Caco-2 (cell line): ENCODE measurements around the gene CYP2S1. TPM values are rescaled to one million over a fixed set of nuclear protein-coding genes. Genes with fewer than 3 reads are reported as not detected.

Experiments used
- BruUV-seq: library from RNA; stranded (reverse); fragments of 400-500 nt; replicated peaks from 2 replicates; lab custom pipeline; 2021; lab: Mats Ljungman, UMichigan
- CTCF ChIA-PET: fragments of 300-600 bp; sonication (Branson Sonifier 250); formaldehyde crosslinking; loops from one replicate; lab custom pipeline; 2022; ENCODE audit warnings: antibody characterized with exemption; lab: Charles Lee
- POLR2A ChIA-PET: fragments of 300-600 bp; sonication (Branson Sonifier 250); formaldehyde crosslinking; loops from one replicate; lab custom pipeline; 2022; ENCODE audit warnings: antibody characterized with exemption; lab: Charles Lee
- DNase-seq, 2 experiments: peaks; one replicate each; pipeline versions ENCODE4 v3.0.0 to v3.0.0-alpha.2; 2020 to 2022
- H3K27me3 ChIP-seq: replicated peaks from 2 replicates; pipeline ENCODE4 v1.6.0; 2011; ENCODE audit warnings: low read length; ENCODE audit not compliant: control insufficient read depth, insufficient read depth
- H3K36me3 ChIP-seq: 2 replicates; pipeline ENCODE4 v1.5.1; 2011; ENCODE audit warnings: low read length; ENCODE audit not compliant: control insufficient read depth, insufficient read depth
- H3K4me1 ChIP-seq: fragments of 250-450 bp; sonication (Bioruptor Pico); 2 replicates; pipeline ENCODE4 v1.5.1; 2020; ENCODE audit warnings: mild to moderate bottlenecking
- H3K4me3 ChIP-seq: 2 replicates; pipeline ENCODE4 v1.5.1; 2011; ENCODE audit warnings: low read depth, mild to moderate bottlenecking, control low read depth, low read length
- H3K9me3 ChIP-seq: fragments of 250-450 bp; sonication (Bioruptor Pico); 2 replicates; pipeline ENCODE4 v1.5.1; 2020; ENCODE audit warnings: mild to moderate bottlenecking, moderate library complexity
- H3K27ac Mint-ChIP-seq: one replicate; pipeline ENCODE4 v1.8.0; 2022; ENCODE audit warnings: mixed read lengths; ENCODE audit not compliant: unreplicated experiment
- H3K27me3 Mint-ChIP-seq: one replicate; pipeline ENCODE4 v1.8.0; 2022; ENCODE audit warnings: mixed read lengths; ENCODE audit not compliant: insufficient read depth, unreplicated experiment
- H3K36me3 Mint-ChIP-seq: one replicate; pipeline ENCODE4 v1.8.0; 2022; ENCODE audit warnings: mild to moderate bottlenecking, mixed read lengths; ENCODE audit not compliant: insufficient read depth, unreplicated experiment
- H3K4me1 Mint-ChIP-seq: one replicate; pipeline ENCODE4 v1.8.0; 2022; ENCODE audit warnings: low read depth, mixed read lengths; ENCODE audit not compliant: unreplicated experiment
- H3K4me3 Mint-ChIP-seq: one replicate; pipeline ENCODE4 v1.8.0; 2022; ENCODE audit warnings: mild to moderate bottlenecking, moderate library complexity, mixed read lengths; ENCODE audit not compliant: unreplicated experiment
- H3K9me3 Mint-ChIP-seq: one replicate; pipeline ENCODE4 v1.8.0; 2022; ENCODE audit warnings: mixed read lengths; ENCODE audit not compliant: unreplicated experiment
- CTCF ChIP-seq, 2 experiments: fragments of 200-600 bp in 1 of 2; IDR thresholded peaks; 1 replicate in 1 of 2; 2 replicates in 1 of 2; pipeline versions ENCODE4 v1.5.1 to v1.8.0; 2011 to 2022; ENCODE audit warnings: antibody characterized with exemption in 1 of 2, control low read depth in 1 of 2, inconsistent platforms in 1 of 2, low read depth in 1 of 2, low read length in 1 of 2, mild to moderate bottlenecking in 1 of 2, moderate library complexity in 1 of 2; ENCODE audit not compliant: insufficient read depth in 1 of 2, severe bottlenecking in 1 of 2, unreplicated experiment in 1 of 2
- intact Hi-C: fragments of 100-400 bp; cut with micrococcal nuclease; formaldehyde crosslinking; loops from one replicate; pipeline ENCODE4 v1.10.0; 2022; ENCODE audit not compliant: unreplicated experiment
- total RNA-seq: library from RNA; stranded (reverse); gene quantifications from 2 replicates; pipeline ENCODE4 v1.2.3, GENCODE V29; 2022

CYP2S1 gene
- total RNA-seq, 1 experiment from 2014 or later: 56.0 TPM

GRCh38 chr19:41193430-41194156 is 574 bp downstream of the CYP2S1 start:
- H3K4me1 ChIP-seq: peaks cover 23% of the 10 kb centered on the region
- CTCF ChIA-PET: interaction anchor here (0.6 to 1.5 kb wide), 5 partner anchors 11 to 115 kb away, joined by 3 to 6 read pairs (median 4); no protein-coding TSS in a partner anchor
- peak overlapping the region; percentile 85 for H3K4me3 ChIP-seq
- POLR2A ChIA-PET: interaction anchor here (0.5 to 1.2 kb wide), 3 partner anchors 34 to 71 kb away, joined by 3 to 4 read pairs (median 3); no protein-coding TSS in a partner anchor
- Mint-ChIP-seq H3K4me1 (peaks cover 25% of the 10 kb centered on the region), H3K4me3 (peak overlapping the region; percentile 76), H3K36me3 (peaks cover 9% of the 10 kb centered on the region), H3K27ac (peak overlapping the region; percentile 43), H3K27me3 (no peaks in the 10 kb centered on the region), H3K9me3 (no peaks in the 10 kb centered on the region)
- DNase-seq: no peak
- TF ChIP-seq CTCF (IDR thresholded peaks at IDR 0.05; ENCODE audit: insufficient read depth in 1 of 2, low read depth in 1 of 2, low read length in 1 of 2, severe bottlenecking in 1 of 2, unreplicated experiment in 1 of 2): no peak
- intact Hi-C loops: no loop called here
- no peaks in the 10 kb centered on the region for H3K27me3 ChIP-seq
- BruUV-seq: no TSS peak
- H3K9me3 ChIP-seq: no peaks in the 10 kb centered on the region
- peaks cover 4% of the 10 kb centered on the region for H3K36me3 ChIP-seq

- Histone ChIP-seq H3K4me1 (peaks cover 23% of the 10 kb centered on the region), H3K27me3 (no peaks in the 10 kb centered on the region), H3K36me3 (peaks cover 4% of the 10 kb centered on the region), H3K4me3 (peak overlapping the region; percentile 85), H3K9me3 (no peaks in the 10 kb centered on the region)
- ChIA-PET POLR2A (interaction anchor here (1.2 kb wide), 1 partner anchor 69 kb away, joined by 3 read pairs; no protein-coding TSS in a partner anchor), CTCF (interaction anchor here (0.6 to 1.0 kb wide), 3 partner anchors 10 to 68 kb away, joined by 3 to 6 read pairs (median 4); no protein-coding TSS in a partner anchor)
- no peaks in the 10 kb centered on the region for H3K9me3 Mint-ChIP-seq
- peaks cover 25% of the 10 kb centered on the region for H3K4me1 Mint-ChIP-seq
- peaks cover 9% of the 10 kb centered on the region for H3K36me3 Mint-ChIP-seq
- H3K4me3 Mint-ChIP-seq: peak overlapping the region; percentile 76
- no peaks in the 10 kb centered on the region for H3K27me3 Mint-ChIP-seq
- no TSS peak for BruUV-seq
- TF ChIP-seq CTCF (IDR thresholded peaks at IDR 0.05; ENCODE audit: insufficient read depth in 1 of 2, low read depth in 1 of 2, low read length in 1 of 2, severe bottlenecking in 1 of 2, unreplicated experiment in 1 of 2): no peak
- H3K27ac Mint-ChIP-seq: peak overlapping the region; percentile 43
- intact Hi-C loops: no loop called here
- no peak for DNase-seq
Observed at GRCh38 chr19:41194157-41194552, 1.1 kb downstream of the CYP2S1 start.

GRCh38 chr19:41195675-41196497 is 2.9 kb downstream of the CYP2S1 start:
- Mint-ChIP-seq H3K4me3 (no peak overlapping the region), H3K4me1 (peaks cover 25% of the 10 kb centered on the region), H3K27me3 (no peaks in the 10 kb centered on the region), H3K27ac (peak overlapping the region; percentile 12), H3K36me3 (peaks cover 18% of the 10 kb centered on the region), H3K9me3 (no peaks in the 10 kb centered on the region)
- POLR2A ChIA-PET: no interaction called here
- intact Hi-C loops: no loop called here
- no peak for DNase-seq
- TF ChIP-seq CTCF (IDR thresholded peaks at IDR 0.05; ENCODE audit: insufficient read depth in 1 of 2, low read depth in 1 of 2, low read length in 1 of 2, severe bottlenecking in 1 of 2, unreplicated experiment in 1 of 2): no peak
- Histone ChIP-seq H3K27me3 (no peaks in the 10 kb centered on the region), H3K4me1 (peaks cover 23% of the 10 kb centered on the region), H3K36me3 (peaks cover 4% of the 10 kb centered on the region), H3K4me3 (no peak overlapping the region), H3K9me3 (no peaks in the 10 kb centered on the region)
- CTCF ChIA-PET: no interaction called here
- BruUV-seq: no TSS peak
